GM19099 (cell line): ENCODE data around the gene COL6A2.

Experiments used
- POLR2A ChIP-seq: IDR thresholded peaks from 3 replicates; pipeline ENCODE4 v1.6.1; 2011; ENCODE audit warnings: low read depth; ENCODE audit not compliant: insufficient read length; ENCODE audit errors: extremely low read depth

The COL6A2 gene

GRCh38 chr21:46178961-46179360, 81.0 kb downstream of the COL6A2 start:
- TF ChIP-seq POLR2A = no peak
